CD4-positive, alpha-beta T cell treated with Interleukin-6 at 100 ng/mL for 8 hours (primary cell): ENCODE data around the gene MAN1B1.
"Not testable (repeated sequence)": the region's sequence is repeated elsewhere in the genome, so short reads cannot be mapped to it uniquely, and the experiment has no call there.

Experiments
- DNase-seq: peaks from one replicate; pipeline ENCODE4 v3.0.0-alpha.2; 2020; ENCODE audit warnings: mixed read lengths, low spot score

MAN1B1 gene

DNA sequence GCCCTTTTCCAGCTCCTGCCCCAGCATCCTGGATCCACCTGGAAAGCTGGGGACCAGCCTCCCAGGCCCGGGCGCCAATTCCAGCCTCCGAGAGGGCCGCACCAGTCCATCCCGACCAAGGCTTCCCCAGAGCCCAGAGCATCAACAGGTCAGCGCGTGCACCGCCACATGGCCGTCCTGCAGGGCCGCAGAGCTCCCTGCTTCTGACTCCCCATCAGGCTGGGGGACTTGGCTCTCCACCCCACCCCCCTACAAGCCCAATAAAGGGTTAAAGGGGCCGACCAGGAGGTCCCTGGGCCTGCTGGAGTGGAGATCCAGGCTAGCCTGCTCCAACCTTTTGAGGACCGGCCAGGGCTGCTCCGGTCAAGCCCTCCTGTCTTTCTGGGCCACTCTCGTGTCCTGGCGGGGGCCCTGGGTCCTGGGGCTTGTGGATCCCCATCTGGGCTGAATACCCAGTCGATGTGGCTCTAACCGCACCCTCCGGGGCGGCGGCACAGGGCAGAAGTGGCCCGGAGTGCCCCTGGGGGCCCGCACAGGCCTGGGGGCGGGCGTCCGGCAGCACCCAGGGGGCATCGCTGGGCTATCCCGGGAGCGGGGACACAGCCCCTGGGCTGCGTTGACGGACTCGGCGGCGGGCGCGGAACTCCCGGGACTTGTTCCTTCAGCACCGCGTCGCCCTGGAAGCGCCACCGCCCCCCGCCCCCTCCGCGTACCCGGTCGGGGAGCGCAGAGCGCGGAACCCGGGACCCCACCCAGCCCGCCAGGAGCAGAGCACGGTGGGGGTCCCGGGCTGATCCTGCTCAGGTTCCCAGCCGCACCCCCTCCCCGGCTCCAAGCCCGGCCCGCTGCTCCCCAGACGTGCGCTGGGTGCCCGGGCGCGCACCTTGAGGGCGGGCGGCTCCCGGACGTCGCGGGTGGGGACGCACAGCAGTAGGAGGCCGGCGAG is 33.5 kb upstream of the MAN1B1 start:
- DNase-seq: no peak

GRCh38 chr9:137053944-137054931 is 32.5 kb upstream of the MAN1B1 start, which contains the start of gene ENTPD2:
ENTPD2 (minus strand) TSS chr9:137054061; CDS start chr9:137053997, 64 bp downstream.
- peak; percentile 31 for DNase-seq

- DNase-seq: no peak
Measured at GRCh38 chr9:137054932-137055384, 31.8 kb upstream of the MAN1B1 start.

- DNase-seq: no peak
Measured at GRCh38 chr9:137055385-137056364, 31.1 kb upstream of the MAN1B1 start.

DNA sequence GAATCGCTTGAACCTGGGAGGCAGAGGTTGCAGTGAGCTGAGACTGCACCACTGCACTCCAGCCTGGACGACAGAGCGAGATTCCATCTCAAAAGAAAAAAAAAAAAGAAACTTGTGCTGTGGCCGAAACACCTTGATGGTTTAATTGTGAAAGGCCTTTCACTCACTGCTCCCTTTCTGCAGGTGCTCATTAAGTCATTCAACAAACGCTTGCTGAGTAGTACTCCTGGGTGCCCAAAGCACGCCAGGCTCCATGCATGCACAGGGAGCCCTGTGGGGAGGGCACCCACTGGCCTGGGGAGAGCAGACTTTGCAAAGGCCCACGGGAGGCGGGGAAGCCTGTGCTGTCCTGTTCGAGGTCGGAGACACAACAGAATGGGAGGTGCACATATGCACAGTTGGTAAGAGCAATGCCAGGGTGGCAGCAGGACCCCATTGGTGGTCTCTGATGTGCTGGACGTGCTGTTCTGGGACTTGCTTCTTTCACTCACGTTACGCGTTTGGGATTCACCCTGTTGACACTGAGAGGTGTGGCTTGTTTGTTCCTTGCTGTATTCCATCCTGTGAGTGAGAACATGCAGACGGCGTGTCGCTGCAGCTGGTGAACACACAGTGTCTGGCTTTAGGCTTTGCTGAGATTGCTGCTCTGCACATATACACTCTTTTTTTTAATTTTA is 29.9 kb upstream of the MAN1B1 start:
- DNase-seq: no peak

DNA sequence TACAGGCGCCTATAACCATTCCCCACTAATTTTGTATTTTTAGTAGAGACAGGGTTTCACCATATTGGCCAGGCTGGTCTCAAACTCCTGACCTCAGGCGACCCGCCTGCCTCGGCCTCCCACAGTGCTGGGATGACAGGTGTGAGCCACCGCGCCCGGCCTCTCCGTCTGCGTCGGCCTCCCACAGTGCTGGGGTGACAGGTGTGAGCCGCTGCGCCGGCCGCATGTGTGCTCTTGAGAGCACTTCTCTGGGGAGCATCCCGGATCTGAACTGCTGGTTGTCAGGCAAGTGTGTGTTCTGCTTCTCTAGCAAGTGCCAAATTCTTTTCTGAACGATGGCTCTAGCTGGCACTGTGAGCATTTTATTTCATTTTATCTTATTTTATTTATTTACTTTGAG is 29.2 kb upstream of the MAN1B1 start:
- no peak for DNase-seq

DNA sequence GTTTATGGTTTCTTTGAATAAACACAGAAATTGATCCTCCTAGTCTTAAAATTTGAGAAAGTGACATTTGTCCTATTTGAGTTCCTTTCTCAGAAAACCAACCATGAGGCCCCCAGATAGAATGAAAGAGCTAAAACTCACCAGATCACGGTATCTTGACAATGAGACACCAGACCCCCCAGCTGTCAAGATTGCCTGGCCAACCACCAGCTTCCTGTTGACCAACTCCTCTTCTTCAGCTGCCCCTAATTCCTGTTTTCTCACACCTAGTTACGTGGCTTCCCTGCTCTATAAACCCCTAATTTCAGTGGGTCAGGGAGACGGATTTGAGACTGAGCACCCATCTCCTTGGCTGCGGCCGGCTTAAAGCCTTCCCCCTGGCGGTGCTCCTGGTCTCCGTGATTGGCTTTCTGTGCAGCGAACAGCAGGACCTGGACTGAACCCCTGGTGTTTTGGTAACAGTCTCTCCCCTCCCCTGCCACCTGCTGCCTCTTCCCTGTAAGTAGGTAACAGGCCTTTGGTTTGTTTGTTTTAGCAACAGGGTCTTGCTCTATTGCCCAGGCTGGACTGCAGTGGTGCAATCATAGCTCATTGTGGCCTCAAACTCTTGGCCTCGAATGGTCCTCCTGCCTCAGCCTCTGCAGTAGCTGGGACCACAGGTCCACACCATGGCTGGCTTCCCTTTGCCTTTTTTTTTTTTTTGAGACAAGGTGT is 28.1 kb upstream of the MAN1B1 start:
- DNase-seq: no peak

DNA sequence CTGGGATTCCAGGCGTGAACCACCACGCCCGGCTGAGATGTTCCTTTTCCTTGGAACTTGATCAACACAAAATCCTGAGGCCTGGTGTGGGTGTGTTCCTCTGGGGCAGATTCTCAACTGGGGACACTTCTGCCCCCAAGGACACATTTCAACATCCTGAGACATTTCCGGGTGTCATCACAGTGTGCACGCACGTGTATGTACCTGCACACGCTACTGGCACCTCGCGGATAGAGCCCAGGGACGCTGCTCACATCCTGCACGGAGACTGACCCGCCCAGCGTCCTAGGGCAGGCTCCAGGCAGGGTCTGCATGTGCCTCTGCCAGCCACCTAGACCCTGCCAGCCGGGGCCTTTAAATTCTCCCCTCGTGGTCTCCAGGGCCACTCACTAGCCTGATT is 24.4 kb upstream of the MAN1B1 start:
- no peak for DNase-seq

- DNase-seq: not testable (repeated sequence)
Measured at GRCh38 chr9:137062798-137063197, 24.0 kb upstream of the MAN1B1 start.

- no peak for DNase-seq
Measured at GRCh38 chr9:137063311-137064026, 23.3 kb upstream of the MAN1B1 start.

- peak; percentile 51 for DNase-seq
Measured at GRCh38 chr9:137064027-137064879, 22.5 kb upstream of the MAN1B1 start.

- no peak for DNase-seq
Measured at GRCh38 chr9:137064880-137065164, 22.0 kb upstream of the MAN1B1 start.

- DNase-seq: no peak
Measured at GRCh38 chr9:137065336-137065967, 21.3 kb upstream of the MAN1B1 start.

- DNase-seq: no peak
Measured at GRCh38 chr9:137066096-137066861, 20.5 kb upstream of the MAN1B1 start.

DNA sequence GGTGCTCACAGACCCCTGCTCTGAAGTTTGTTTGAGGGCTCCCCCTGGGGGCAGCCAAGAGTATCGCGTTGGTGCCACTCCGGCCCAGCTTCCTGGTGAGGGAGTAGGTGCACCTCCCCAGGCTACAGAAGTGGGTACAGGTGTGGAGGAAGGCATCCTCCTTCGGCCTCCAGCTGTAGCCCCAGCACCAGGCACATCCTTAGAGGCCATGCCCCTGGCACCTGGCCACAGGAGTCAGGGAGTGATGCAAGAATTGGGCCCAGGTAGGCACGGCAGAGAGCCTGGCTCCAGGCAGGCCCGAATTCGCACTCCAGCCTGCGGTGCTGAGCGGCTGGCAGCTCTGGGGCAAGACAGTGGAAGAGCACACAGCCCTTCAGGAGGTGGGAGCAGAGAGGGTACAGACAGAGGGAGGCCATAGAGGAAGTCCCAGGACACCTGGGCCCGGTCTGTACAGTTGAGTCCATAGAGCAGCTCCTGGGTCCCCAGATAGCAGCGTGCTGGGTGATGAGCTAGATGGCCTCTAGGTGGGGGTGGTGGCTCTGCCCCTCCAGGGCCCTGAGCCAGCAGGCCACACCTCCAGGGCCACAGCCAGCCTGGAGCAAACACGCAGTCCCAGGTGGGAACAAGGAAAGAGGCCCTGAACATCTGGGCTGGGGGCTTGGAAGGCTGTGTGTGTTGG is 18.8 kb upstream of the MAN1B1 start:
- DNase-seq: peak; percentile 86
